Liver (tissue), 3 donors: ENCODE data around the gene SIGLEC12.

Source experiments
- HNF4A ChIP-seq, 2 donors: conservative IDR thresholded peaks; 2 replicates each; pipeline ENCODE4 v1.6.1; 2016; ENCODE audit warnings: antibody characterized with exemption in 2 of 2, mild to moderate bottlenecking in 2 of 2
- TF ChIP-seq, protein P1 (sequence below): fragments of 150-350 bp; IDR thresholded peaks from 2 replicates; pipeline ENCODE4 v1.5.1; 2017; ENCODE audit warnings: improper control_type of control experiment, low read depth, low read length; ENCODE audit not compliant: missing input control
- TF ChIP-seq, protein P2 (sequence below): IDR thresholded peaks from 2 replicates; pipeline ENCODE4 v1.6.1; 2016; ENCODE audit warnings: antibody characterized with exemption, mild to moderate bottlenecking
- TF ChIP-seq, protein P3 (sequence below): IDR thresholded peaks from 2 replicates; pipeline ENCODE4 v1.6.1; 2016; ENCODE audit warnings: antibody characterized with exemption
- donor health status: healthy.
- donor health status: healthy.

DNA sequence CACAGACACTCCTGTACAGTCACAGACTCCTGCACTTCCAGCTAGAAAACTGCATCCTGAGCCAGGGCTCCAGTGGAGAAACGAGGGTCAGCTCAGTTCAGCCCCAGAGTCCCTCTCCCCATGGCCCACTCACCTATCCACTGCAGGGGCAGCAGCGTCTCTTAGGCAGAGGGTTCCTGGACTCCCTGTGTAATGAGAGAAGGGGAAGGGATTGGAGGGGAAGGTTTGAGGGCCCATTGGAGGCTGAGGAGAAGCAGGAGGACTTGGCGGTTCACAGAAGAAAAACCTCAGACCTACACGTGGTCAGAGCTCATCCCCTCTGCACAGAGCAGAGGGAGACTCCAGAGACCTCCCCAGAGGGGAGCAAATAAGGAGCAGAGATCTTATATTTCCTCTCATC, 32.4 kb downstream of the SIGLEC12 start:
- TF ChIP-seq, protein P1, sequence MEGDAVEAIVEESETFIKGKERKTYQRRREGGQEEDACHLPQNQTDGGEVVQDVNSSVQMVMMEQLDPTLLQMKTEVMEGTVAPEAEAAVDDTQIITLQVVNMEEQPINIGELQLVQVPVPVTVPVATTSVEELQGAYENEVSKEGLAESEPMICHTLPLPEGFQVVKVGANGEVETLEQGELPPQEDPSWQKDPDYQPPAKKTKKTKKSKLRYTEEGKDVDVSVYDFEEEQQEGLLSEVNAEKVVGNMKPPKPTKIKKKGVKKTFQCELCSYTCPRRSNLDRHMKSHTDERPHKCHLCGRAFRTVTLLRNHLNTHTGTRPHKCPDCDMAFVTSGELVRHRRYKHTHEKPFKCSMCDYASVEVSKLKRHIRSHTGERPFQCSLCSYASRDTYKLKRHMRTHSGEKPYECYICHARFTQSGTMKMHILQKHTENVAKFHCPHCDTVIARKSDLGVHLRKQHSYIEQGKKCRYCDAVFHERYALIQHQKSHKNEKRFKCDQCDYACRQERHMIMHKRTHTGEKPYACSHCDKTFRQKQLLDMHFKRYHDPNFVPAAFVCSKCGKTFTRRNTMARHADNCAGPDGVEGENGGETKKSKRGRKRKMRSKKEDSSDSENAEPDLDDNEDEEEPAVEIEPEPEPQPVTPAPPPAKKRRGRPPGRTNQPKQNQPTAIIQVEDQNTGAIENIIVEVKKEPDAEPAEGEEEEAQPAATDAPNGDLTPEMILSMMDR, result no peak
- TF ChIP-seq HNF4A (conservative IDR thresholded peaks at IDR 0.05), result no peak
- TF ChIP-seq, protein P2, sequence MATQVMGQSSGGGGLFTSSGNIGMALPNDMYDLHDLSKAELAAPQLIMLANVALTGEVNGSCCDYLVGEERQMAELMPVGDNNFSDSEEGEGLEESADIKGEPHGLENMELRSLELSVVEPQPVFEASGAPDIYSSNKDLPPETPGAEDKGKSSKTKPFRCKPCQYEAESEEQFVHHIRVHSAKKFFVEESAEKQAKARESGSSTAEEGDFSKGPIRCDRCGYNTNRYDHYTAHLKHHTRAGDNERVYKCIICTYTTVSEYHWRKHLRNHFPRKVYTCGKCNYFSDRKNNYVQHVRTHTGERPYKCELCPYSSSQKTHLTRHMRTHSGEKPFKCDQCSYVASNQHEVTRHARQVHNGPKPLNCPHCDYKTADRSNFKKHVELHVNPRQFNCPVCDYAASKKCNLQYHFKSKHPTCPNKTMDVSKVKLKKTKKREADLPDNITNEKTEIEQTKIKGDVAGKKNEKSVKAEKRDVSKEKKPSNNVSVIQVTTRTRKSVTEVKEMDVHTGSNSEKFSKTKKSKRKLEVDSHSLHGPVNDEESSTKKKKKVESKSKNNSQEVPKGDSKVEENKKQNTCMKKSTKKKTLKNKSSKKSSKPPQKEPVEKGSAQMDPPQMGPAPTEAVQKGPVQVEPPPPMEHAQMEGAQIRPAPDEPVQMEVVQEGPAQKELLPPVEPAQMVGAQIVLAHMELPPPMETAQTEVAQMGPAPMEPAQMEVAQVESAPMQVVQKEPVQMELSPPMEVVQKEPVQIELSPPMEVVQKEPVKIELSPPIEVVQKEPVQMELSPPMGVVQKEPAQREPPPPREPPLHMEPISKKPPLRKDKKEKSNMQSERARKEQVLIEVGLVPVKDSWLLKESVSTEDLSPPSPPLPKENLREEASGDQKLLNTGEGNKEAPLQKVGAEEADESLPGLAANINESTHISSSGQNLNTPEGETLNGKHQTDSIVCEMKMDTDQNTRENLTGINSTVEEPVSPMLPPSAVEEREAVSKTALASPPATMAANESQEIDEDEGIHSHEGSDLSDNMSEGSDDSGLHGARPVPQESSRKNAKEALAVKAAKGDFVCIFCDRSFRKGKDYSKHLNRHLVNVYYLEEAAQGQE, result no peak
- TF ChIP-seq, protein P3, sequence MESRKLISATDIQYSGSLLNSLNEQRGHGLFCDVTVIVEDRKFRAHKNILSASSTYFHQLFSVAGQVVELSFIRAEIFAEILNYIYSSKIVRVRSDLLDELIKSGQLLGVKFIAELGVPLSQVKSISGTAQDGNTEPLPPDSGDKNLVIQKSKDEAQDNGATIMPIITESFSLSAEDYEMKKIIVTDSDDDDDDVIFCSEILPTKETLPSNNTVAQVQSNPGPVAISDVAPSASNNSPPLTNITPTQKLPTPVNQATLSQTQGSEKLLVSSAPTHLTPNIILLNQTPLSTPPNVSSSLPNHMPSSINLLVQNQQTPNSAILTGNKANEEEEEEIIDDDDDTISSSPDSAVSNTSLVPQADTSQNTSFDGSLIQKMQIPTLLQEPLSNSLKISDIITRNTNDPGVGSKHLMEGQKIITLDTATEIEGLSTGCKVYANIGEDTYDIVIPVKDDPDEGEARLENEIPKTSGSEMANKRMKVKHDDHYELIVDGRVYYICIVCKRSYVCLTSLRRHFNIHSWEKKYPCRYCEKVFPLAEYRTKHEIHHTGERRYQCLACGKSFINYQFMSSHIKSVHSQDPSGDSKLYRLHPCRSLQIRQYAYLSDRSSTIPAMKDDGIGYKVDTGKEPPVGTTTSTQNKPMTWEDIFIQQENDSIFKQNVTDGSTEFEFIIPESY, result no peak
